Heart left ventricle (tissue), 16 donors: Measurements from ENCODE around the gene CPPED1. TPM values are rescaled to one million over a fixed set of nuclear protein-coding genes. Genes with fewer than 3 reads are reported as not detected.

Experiments
- ATAC-seq, 4 donors: fragments of 200-7000 bp; cut with Tn5 transposase; one replicate each; pipeline ENCODE4 v1.9.1; 2020 to 2022; ENCODE audit warnings: moderate library complexity in 4 of 4, mild to moderate bottlenecking in 3 of 4, moderate number of reproducible peaks in 1 of 4
- DNase-seq, 5 donors: peaks; one replicate each; pipeline ENCODE4 v3.0.0-alpha.2; 2020
- H3K27ac ChIP-seq, 12 donors: fragments of 200-600 bp; sonication (generic) in 4 of 12; one replicate each; pipeline versions ENCODE4 v1.5.0 to v1.8.0; 2016 to 2022; ENCODE audit warnings: mild to moderate bottlenecking in 2 of 12
- H3K27me3 ChIP-seq, 9 donors: fragments of 200-600 bp; sonication (generic) in 2 of 9; one replicate each; pipeline versions ENCODE4 v1.5.1 to v1.8.0; 2016 to 2022; ENCODE audit warnings: mild to moderate bottlenecking in 3 of 9
- H3K36me3 ChIP-seq, 9 donors: fragments of 200-600 bp; sonication (generic) in 2 of 9; one replicate each; pipeline versions ENCODE4 v1.5.0 to v1.8.0; 2018 to 2022; ENCODE audit warnings: mild to moderate bottlenecking in 2 of 9
- H3K4me1 ChIP-seq, 12 donors: fragments of 200-600 bp; sonication (generic) in 4 of 12; one replicate each; pipeline versions ENCODE4 v1.5.0 to v1.8.0; 2016 to 2022; ENCODE audit warnings: mild to moderate bottlenecking in 3 of 12
- H3K4me3 ChIP-seq, 12 donors: fragments of 200-600 bp; sonication (generic) in 4 of 12; one replicate each; pipeline versions ENCODE4 v1.5.0 to v1.8.0; 2017 to 2022; ENCODE audit warnings: mild to moderate bottlenecking in 9 of 12, moderate library complexity in 4 of 12
- H3K9me3 ChIP-seq, 12 donors: fragments of 200-600 bp; sonication (generic) in 4 of 12; one replicate each; pipeline versions ENCODE4 v1.5.0 to v1.8.0; 2016 to 2022; ENCODE audit warnings: mild to moderate bottlenecking in 1 of 12
- POLR2A ChIP-seq, 2 donors: fragments of 450-650 bp; IDR thresholded peaks; one replicate each; pipeline ENCODE4 v1.6.1; 2017; ENCODE audit warnings: antibody characterized with exemption in 2 of 2, mild to moderate bottlenecking in 2 of 2, moderate library complexity in 2 of 2
- WGBS, 4 donors: extraction: QIAGEN DNeasy Blood & Tissue Kit in 2 of 4; methylation state at CpG; one replicate each; pipeline versions ENCODE4 v1.1.5 to v1.1.7; 2013 to 2018; 5-methylcytosine and 5-hydroxymethylcytosine counted together
- intact Hi-C, 10 donors: fragments of 100-400 bp; cut with DNase I; formaldehyde crosslinking; loops; one replicate each; pipeline versions ENCODE4 v1.11.1 to v1.14.2; 2022
- polyA plus RNA-seq, 2 donors: library from polyadenylated mRNA; stranded (reverse); fragments of 200-250 nt; gene quantifications; one replicate each; pipeline ENCODE4 v1.2.3, GENCODE V29; 2013
- total RNA-seq, 9 donors: library from RNA; depleted of rRNA in 2 of 9; stranded (reverse); fragments of >200 nt in 2 of 9; fragmentation: NEBNext Ultra II Directional in 3 of 9; extraction: Animal tissue kit (Norgen Biotek cat#: 25700) in 3 of 9; gene quantifications; one replicate each; pipeline versions ENCODE4 v1.1.0 to v1.2.4, GENCODE V29; 2016 to 2023
- TF ChIP-seq, protein P1 (sequence below), 12 donors: fragments of 200-600 bp; sonication (generic) in 4 of 12; IDR thresholded peaks; one replicate each; pipeline versions ENCODE4 v1.5.0 to v1.8.0; 2018 to 2022; ENCODE audit warnings: antibody characterized with exemption in 12 of 12, mild to moderate bottlenecking in 5 of 12
- donor health status: ischemic (EF 13 %, LVEDD 7.1; RV severe dilation, severe dysfunction).
- donor health status: healthy with polysubstance abuse.
- donor health status: DM: no; HTN: yes; CAD: no.
- donor health status: DM: no; HTN: no; CAD: no.
- donor health status: ischemic (EF 25% LVEDD 6.9; RV normal size, moderate dysfunction).
- donor health status: ischemic (EF 25% LVEDD 5.7; RV mildly dilated, moderate dysfunction).
- donor health status: healthy.
- donor health status: DM: yes; HTN: yes; CAD: no.
- donor health status: ischemic (EF 35%, LVEDD 5.7; RV mildly dilated, moderate dysfunction).
- donor health status: nonischemic (EF 11% LVEDD 7.7; RV severe dilation, severe dysfunction).
- donor health status: DM: yes; HTN: yes; CAD: no.
- donor health status: PGD.
- donor health status: ischemic (EF 29% LVEDD 5.4; RV normal size, mild dysfunction).
- donor health status: nonischemic (EF 23%, LVEDD 6.1; RV moderate dilation, normal function).

Gene CPPED1
- total and polyA plus RNA-seq, 11 donors: 5.6 to 25.1 (median 11.7) TPM

DNA sequence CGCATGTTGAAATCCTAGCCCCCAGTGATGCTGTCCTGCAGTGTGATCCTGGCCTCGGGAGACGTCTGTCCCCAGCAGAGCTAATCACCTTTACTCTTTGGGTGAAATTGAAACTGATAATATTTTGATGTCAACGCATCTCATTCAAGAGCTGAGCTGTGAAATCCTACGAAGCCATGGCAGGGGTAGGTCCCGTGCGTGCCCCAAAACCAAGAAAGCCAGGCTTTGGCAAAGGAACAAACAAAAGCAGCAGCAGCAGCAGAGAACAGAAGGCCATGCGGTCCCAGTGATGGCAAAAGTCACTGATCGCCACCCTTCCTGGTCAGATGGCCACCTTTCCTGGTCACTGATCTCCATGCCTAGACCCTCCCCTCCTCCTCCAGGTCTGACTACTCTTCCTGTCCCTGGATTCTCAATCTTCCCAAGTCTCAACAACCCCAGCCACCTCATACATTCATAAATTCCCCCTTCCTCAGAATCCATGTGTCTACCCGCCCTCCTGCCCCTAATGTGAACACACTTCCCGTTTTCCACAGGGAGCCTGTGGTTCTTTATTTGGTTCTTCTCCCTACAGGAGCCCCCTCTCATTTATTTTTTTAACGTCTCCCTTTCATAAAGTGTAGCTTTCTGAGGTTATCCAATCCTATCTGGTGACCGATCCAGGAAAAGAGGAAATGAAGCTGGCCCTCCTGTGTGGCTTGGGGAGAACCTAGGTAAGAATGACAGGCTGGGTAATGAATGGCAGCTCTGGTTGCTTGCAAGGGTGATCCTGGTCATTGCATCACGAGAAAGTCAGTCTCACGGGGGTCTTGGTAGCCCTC lies 50.3 kb downstream of the CPPED1 start:
- intact Hi-C loops: no loop called here
- 82 to 87% (median 85%) methylated on average over 15 of the region's 15 CpGs for WGBS, 4 donors
- peaks cover 0 to 2% (median 0%) of the 10 kb centered on the region in 12 donors for H3K9me3 ChIP-seq
- TF ChIP-seq, protein P1, sequence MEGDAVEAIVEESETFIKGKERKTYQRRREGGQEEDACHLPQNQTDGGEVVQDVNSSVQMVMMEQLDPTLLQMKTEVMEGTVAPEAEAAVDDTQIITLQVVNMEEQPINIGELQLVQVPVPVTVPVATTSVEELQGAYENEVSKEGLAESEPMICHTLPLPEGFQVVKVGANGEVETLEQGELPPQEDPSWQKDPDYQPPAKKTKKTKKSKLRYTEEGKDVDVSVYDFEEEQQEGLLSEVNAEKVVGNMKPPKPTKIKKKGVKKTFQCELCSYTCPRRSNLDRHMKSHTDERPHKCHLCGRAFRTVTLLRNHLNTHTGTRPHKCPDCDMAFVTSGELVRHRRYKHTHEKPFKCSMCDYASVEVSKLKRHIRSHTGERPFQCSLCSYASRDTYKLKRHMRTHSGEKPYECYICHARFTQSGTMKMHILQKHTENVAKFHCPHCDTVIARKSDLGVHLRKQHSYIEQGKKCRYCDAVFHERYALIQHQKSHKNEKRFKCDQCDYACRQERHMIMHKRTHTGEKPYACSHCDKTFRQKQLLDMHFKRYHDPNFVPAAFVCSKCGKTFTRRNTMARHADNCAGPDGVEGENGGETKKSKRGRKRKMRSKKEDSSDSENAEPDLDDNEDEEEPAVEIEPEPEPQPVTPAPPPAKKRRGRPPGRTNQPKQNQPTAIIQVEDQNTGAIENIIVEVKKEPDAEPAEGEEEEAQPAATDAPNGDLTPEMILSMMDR (IDR thresholded peaks at IDR 0.05): no peak
- TF ChIP-seq POLR2A (IDR thresholded peaks at IDR 0.05): no peak
- H3K4me1 ChIP-seq: peaks cover 0 to 15% (median 8%) of the 10 kb centered on the region in 12 donors
- H3K4me3 ChIP-seq: no peak overlapping the region
- DNase-seq (no peak), ATAC-seq (no peak)
- H3K27ac ChIP-seq: no peak overlapping the region
- H3K36me3 ChIP-seq: no peaks in the 10 kb centered on the region
- H3K27me3 ChIP-seq: no peaks in the 10 kb centered on the region

DNA sequence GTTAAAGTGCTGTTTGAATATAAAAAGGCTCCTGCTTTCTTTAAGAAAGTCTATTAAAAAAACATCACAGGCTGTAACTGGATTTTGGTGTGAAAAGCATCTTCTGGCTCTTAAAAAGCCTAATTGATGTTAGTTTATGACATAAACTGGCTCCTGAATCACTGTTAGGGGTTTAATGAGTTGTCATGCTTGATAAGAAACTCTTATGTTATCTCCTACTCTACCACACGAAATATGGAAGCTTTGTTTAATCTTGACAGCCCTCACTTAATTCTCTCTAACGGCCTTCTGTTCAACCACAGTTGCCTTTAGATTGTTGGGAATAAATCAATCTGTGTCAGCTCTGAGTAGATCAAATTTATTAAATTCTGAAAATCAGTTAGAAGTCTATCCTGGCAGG lies 51.5 kb downstream of the CPPED1 start:
- no peaks in the 10 kb centered on the region for H3K36me3 ChIP-seq
- 49 to 56% (median 52%) methylated on average over 2 of the region's 2 CpGs for WGBS, 4 donors
- ATAC-seq: no peak
- DNase-seq: no peak
- peaks cover 0 to 2% (median 0%) of the 10 kb centered on the region in 12 donors for H3K9me3 ChIP-seq
- intact Hi-C loops: no loop called here
- H3K4me3 ChIP-seq: no peak overlapping the region
- no peaks in the 10 kb centered on the region for H3K27me3 ChIP-seq
- H3K27ac ChIP-seq: no peak overlapping the region
- H3K4me1 ChIP-seq: peaks cover 0 to 2% (median 0%) of the 10 kb centered on the region in 12 donors
- TF ChIP-seq, protein P1 (IDR thresholded peaks at IDR 0.05): no peak
- TF ChIP-seq POLR2A (IDR thresholded peaks at IDR 0.05): no peak

DNA sequence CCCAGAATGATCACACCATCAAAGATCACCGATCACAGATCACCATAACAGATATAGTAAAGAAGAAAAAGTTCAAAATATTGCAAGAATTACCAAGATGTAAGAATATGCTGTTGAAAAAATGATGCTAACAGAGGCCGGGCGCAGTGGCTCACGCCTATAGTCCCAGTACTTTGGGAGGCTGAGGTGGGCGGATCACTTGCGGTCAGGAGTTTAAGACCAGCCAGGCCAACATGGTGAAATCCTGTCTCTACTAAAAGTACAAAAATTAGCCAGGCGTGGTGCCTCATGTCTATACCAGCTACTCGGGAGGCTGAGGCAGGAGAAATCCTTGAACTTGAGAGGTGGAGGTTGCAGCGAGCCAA lies 53.2 kb downstream of the CPPED1 start:
- H3K27me3 ChIP-seq: no peaks in the 10 kb centered on the region
- H3K27ac ChIP-seq: no peak overlapping the region
- intact Hi-C loops: no loop called here
- peaks cover 0 to 3% (median 0%) of the 10 kb centered on the region in 12 donors for H3K9me3 ChIP-seq
- WGBS, 4 donors: 93 to 97% (median 94%) methylated on average over 9 of the region's 9 CpGs
- H3K4me1 ChIP-seq: no peaks in the 10 kb centered on the region
- no peaks in the 10 kb centered on the region for H3K36me3 ChIP-seq
- TF ChIP-seq, protein P1 (IDR thresholded peaks at IDR 0.05): no peak
- DNase-seq: no peak
- no peak for ATAC-seq
- H3K4me3 ChIP-seq: no peak overlapping the region

DNA sequence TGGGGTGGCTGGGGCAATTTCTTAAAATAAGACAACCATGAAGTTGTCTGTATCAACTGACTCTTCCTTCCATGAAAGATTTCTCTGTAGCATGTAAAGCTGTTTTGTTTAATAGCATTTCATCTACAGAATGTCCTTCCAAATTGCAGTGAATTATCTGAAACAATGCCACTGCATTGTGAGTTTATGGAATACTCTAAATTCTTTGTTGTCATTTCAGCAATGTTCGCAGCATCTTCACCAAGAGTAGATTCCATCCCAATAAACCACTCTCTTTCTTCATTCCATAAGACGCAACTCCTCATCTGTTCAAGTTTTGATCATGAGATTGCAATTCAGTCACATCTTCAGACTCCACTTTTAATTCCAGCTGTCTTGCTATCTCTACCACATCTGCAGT lies 54.6 kb downstream of the CPPED1 start:
- Histone ChIP-seq H3K27me3 (no peaks in the 10 kb centered on the region), H3K27ac (no peak overlapping the region), H3K9me3 (peaks cover 0 to 15% (median 0%) of the 10 kb centered on the region in 12 donors), H3K36me3 (no peaks in the 10 kb centered on the region), H3K4me1 (no peaks in the 10 kb centered on the region), H3K4me3 (no peak overlapping the region)
- intact Hi-C loops: no loop called here
- 68 to 98% (median 94%) methylated on average over 2 of the region's 2 CpGs for whole genome bisulfite sequencing, 4 donors
- DNase-seq (no peak), ATAC-seq (no peak)
- TF ChIP-seq, protein P1 (IDR thresholded peaks at IDR 0.05): no peak
- TF ChIP-seq POLR2A (IDR thresholded peaks at IDR 0.05): no peak
